Measurements from ENCODE around the gene ZHX3.

Gene ZHX3

DNA sequence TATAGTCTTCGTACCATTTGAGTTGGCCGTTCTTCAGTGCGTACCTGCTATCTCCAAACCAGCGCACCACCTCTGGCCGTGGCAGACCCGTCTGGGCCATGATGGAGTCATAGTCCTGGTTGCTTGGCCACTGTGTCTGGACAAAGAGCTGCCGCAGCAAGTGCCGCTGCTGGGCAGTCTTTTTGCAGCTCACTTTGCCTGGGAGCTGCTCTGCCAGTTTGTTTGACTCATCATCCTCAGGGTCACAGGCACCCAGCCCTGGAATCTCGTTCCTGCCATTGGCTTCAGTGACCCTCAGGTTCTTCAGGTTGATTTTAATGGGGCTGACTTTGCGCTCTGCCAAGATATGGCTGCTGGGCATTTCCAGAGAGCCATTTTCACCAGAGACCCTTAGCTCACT lies 115.1 kb downstream of the ZHX3 start:
- H3K27me3 ChIP-seq (ENCODE audit: insufficient read depth, poor library complexity, severe bottlenecking) = no peaks in the 10 kb centered on the region
- no peak overlapping the region for H3K4me3 ChIP-seq (replicated peaks; ENCODE audit: insufficient read depth, low read length)
- no peak for DNase-seq (ENCODE audit: low read depth in 1 of 2, low spot score in 1 of 2)
- TF ChIP-seq SPI1 (IDR thresholded peaks at IDR 0.05; ENCODE audit: borderline replicate concordance, low read depth) = no peak
- TF ChIP-seq POLR2AphosphoS5 (IDR thresholded peaks at IDR 0.05; ENCODE audit: low read depth) = no peak
- TF ChIP-seq, protein P1, sequence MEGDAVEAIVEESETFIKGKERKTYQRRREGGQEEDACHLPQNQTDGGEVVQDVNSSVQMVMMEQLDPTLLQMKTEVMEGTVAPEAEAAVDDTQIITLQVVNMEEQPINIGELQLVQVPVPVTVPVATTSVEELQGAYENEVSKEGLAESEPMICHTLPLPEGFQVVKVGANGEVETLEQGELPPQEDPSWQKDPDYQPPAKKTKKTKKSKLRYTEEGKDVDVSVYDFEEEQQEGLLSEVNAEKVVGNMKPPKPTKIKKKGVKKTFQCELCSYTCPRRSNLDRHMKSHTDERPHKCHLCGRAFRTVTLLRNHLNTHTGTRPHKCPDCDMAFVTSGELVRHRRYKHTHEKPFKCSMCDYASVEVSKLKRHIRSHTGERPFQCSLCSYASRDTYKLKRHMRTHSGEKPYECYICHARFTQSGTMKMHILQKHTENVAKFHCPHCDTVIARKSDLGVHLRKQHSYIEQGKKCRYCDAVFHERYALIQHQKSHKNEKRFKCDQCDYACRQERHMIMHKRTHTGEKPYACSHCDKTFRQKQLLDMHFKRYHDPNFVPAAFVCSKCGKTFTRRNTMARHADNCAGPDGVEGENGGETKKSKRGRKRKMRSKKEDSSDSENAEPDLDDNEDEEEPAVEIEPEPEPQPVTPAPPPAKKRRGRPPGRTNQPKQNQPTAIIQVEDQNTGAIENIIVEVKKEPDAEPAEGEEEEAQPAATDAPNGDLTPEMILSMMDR (IDR thresholded peaks at IDR 0.05; ENCODE audit: insufficient read depth, low read length) = no peak
- TF ChIP-seq, protein P2, sequence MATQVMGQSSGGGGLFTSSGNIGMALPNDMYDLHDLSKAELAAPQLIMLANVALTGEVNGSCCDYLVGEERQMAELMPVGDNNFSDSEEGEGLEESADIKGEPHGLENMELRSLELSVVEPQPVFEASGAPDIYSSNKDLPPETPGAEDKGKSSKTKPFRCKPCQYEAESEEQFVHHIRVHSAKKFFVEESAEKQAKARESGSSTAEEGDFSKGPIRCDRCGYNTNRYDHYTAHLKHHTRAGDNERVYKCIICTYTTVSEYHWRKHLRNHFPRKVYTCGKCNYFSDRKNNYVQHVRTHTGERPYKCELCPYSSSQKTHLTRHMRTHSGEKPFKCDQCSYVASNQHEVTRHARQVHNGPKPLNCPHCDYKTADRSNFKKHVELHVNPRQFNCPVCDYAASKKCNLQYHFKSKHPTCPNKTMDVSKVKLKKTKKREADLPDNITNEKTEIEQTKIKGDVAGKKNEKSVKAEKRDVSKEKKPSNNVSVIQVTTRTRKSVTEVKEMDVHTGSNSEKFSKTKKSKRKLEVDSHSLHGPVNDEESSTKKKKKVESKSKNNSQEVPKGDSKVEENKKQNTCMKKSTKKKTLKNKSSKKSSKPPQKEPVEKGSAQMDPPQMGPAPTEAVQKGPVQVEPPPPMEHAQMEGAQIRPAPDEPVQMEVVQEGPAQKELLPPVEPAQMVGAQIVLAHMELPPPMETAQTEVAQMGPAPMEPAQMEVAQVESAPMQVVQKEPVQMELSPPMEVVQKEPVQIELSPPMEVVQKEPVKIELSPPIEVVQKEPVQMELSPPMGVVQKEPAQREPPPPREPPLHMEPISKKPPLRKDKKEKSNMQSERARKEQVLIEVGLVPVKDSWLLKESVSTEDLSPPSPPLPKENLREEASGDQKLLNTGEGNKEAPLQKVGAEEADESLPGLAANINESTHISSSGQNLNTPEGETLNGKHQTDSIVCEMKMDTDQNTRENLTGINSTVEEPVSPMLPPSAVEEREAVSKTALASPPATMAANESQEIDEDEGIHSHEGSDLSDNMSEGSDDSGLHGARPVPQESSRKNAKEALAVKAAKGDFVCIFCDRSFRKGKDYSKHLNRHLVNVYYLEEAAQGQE (IDR thresholded peaks at IDR 0.05; ENCODE audit: insufficient replicate concordance, low read depth) = no peak
- no peak overlapping the region for H3K27ac ChIP-seq (replicated peaks)

DNA sequence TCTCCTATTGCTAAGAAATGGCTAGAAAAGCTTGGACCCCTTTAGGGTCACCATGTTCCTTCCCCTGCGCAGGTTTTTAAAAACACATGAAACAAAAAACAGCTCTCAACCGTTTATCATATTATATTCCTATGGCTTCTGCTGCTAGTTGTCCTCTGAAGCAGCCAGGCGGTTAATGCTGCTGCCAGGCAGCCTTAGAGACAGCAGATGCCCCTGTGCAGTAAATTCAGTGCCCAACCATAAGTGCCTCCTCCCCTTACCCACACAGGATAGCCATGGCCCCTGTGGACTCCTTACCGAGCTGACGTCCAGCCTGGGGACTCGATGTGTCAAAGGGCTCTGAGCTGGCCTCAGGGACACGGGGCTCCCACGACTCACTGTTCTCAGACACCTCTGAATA lies 115.8 kb downstream of the ZHX3 start:
- no peak overlapping the region for H3K4me3 ChIP-seq (replicated peaks; ENCODE audit: insufficient read depth, low read length)
- TF ChIP-seq GABPA (IDR thresholded peaks at IDR 0.05; ENCODE audit: low read depth) (no peak), POLR2AphosphoS5 (IDR thresholded peaks at IDR 0.05; ENCODE audit: low read depth) (no peak), SPI1 (IDR thresholded peaks at IDR 0.05; ENCODE audit: borderline replicate concordance, low read depth) (no peak)
- TF ChIP-seq, protein P1 (IDR thresholded peaks at IDR 0.05; ENCODE audit: insufficient read depth, low read length) = no peak
- TF ChIP-seq, protein P2 (IDR thresholded peaks at IDR 0.05; ENCODE audit: insufficient replicate concordance, low read depth) = no peak
- no peaks in the 10 kb centered on the region for H3K27me3 ChIP-seq (ENCODE audit: insufficient read depth, poor library complexity, severe bottlenecking)
- H3K27ac ChIP-seq (replicated peaks) = no peak overlapping the region
- DNase-seq (ENCODE audit: low read depth in 1 of 2, low spot score in 1 of 2) = no peak

DNA sequence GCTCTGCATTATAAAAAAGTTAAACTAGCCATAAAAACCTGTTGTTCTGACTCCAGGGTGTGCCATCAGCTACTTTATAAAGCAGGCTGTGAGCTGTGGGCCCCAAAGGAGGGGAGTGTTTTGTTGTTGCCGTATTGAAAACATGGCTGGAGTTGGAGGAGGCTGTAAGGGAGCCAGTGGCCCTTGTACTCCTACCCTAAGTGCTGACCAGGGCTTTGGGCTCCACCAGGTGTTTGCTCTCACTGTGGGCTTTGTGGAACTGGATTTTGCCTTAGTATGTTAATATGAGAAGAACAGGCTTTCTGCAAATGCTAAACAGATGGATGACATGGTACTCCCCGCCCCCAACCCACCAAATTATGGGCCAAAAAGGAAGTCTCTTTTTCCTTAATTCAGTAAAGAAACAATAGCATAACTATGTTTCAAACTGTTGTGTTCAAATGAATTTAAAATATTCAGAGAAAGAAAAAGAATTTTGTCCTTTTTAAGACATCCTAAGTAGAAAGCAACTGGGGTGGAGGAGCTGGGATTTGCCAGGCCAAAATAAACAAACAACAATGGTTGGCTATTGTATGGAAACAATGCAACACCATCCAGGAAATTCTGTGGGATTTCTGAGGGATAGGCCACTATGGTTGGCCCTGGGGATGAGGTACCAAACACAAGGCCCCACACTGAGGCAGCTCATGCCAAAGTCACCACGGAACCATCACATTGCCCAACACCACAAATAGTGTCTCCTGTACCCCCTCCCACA lies 116.9 kb downstream of the ZHX3 start:
- DNase-seq (ENCODE audit: low read depth in 1 of 2, low spot score in 1 of 2) = no peak
- no peak overlapping the region for H3K27ac ChIP-seq (replicated peaks)
- TF ChIP-seq POLR2AphosphoS5 (IDR thresholded peaks at IDR 0.05; ENCODE audit: low read depth) = no peak
- TF ChIP-seq, protein P1 (IDR thresholded peaks at IDR 0.05; ENCODE audit: insufficient read depth, low read length) = no peak
- TF ChIP-seq SPI1 (IDR thresholded peaks at IDR 0.05; ENCODE audit: borderline replicate concordance, low read depth) = no peak
- TF ChIP-seq, protein P2 (IDR thresholded peaks at IDR 0.05; ENCODE audit: insufficient replicate concordance, low read depth) = no peak
- TF ChIP-seq GABPA (IDR thresholded peaks at IDR 0.05; ENCODE audit: low read depth) = no peak
- no peak overlapping the region for H3K4me3 ChIP-seq (replicated peaks; ENCODE audit: insufficient read depth, low read length)
- no peaks in the 10 kb centered on the region for H3K27me3 ChIP-seq (ENCODE audit: insufficient read depth, poor library complexity, severe bottlenecking)
